T-helper 2 cell (primary cell): ENCODE measurements around the gene ZKSCAN3.
"Not testable (repeated sequence)": the region's sequence is repeated elsewhere in the genome, so short reads cannot be mapped to it uniquely, and the experiment has no call there.

Experiments
- DNase-seq, 5 experiments: peaks; one replicate each; pipeline versions ENCODE4 v3.0.0 to v3.0.0-alpha.2; 2012 to 2022

ZKSCAN3 gene

GRCh38 chr6:28343898-28344677 is 5.7 kb upstream of the ZKSCAN3 start:
- DNase-seq = no peak

- no peak for DNase-seq
Measured at GRCh38 chr6:28345201-28345600, 4.5 kb upstream of the ZKSCAN3 start.

- no peak for DNase-seq
Measured at GRCh38 chr6:28347119-28347518, 2.6 kb upstream of the ZKSCAN3 start.

GRCh38 chr6:28349344-28349891 is 329 bp upstream of the ZKSCAN3 start:
- DNase-seq = no peak

- no peak for DNase-seq
Measured at GRCh38 chr6:28351087-28351486, 1.3 kb downstream of the ZKSCAN3 start.

- no peak for DNase-seq
Measured at GRCh38 chr6:28351493-28351925, 1.8 kb downstream of the ZKSCAN3 start.

GRCh38 chr6:28353356-28353755 is 3.6 kb downstream of the ZKSCAN3 start:
- no peak for DNase-seq

- peak in 1 of 5 experiments; percentile 27 for DNase-seq
Measured at GRCh38 chr6:28353981-28354676, 4.4 kb downstream of the ZKSCAN3 start.

- DNase-seq = no peak
Measured at GRCh38 chr6:28354688-28355554, 5.2 kb downstream of the ZKSCAN3 start.

GRCh38 chr6:28355743-28356665 is 6.3 kb downstream of the ZKSCAN3 start:
- peak in 4 of 5 experiments; percentile 21 to 75 (median 37) for DNase-seq

GRCh38 chr6:28356666-28357020 is 6.9 kb downstream of the ZKSCAN3 start:
- DNase-seq = no peak

- DNase-seq = no peak
Measured at GRCh38 chr6:28357036-28357435, 7.3 kb downstream of the ZKSCAN3 start.

- DNase-seq = not testable (repeated sequence)
Measured at GRCh38 chr6:28359562-28359961, 9.8 kb downstream of the ZKSCAN3 start.

GRCh38 chr6:28360961-28361360 is 11.2 kb downstream of the ZKSCAN3 start:
- no peak for DNase-seq

- DNase-seq = not testable (repeated sequence)
Measured at GRCh38 chr6:28365590-28365989, 15.8 kb downstream of the ZKSCAN3 start.

GRCh38 chr6:28368522-28368921 is 18.8 kb downstream of the ZKSCAN3 start:
- no peak for DNase-seq

GRCh38 chr6:28369463-28369862 is 19.7 kb downstream of the ZKSCAN3 start:
- no peak for DNase-seq

- no peak for DNase-seq
Measured at GRCh38 chr6:28370440-28370839, 20.7 kb downstream of the ZKSCAN3 start.

- no peak for DNase-seq
Measured at GRCh38 chr6:28371280-28371679, 21.5 kb downstream of the ZKSCAN3 start.

GRCh38 chr6:28371706-28372451 is 22.1 kb downstream of the ZKSCAN3 start:
- DNase-seq = no peak

GRCh38 chr6:28373925-28374324 is 24.2 kb downstream of the ZKSCAN3 start:
- DNase-seq = no peak
